Psoas muscle (tissue), 8 donors: ENCODE data around the gene POM121C. TPM values are rescaled to one million over a fixed set of nuclear protein-coding genes. Genes with fewer than 3 reads are reported as not detected.
"Not testable (repeated sequence)": the region's sequence is repeated elsewhere in the genome, so short reads cannot be mapped to it uniquely, and the experiment has no call there.

ENCODE experiments used
- ATAC-seq, 4 donors: fragments of 200-7000 bp; cut with Tn5 transposase; one replicate each; pipeline ENCODE4 v1.9.1; 2020; ENCODE audit warnings: moderate library complexity in 3 of 4, mild to moderate bottlenecking in 2 of 4
- DNase-seq, 2 donors: peaks; one replicate each; pipeline ENCODE4 v3.0.0-alpha.2; 2020
- H3K27ac ChIP-seq: fragments of 200-600 bp; one replicate; pipeline ENCODE4 v1.8.0; 2022
- H3K27me3 ChIP-seq, 3 donors: fragments of 200-600 bp in 1 of 3; one replicate each; pipeline versions ENCODE4 v1.6.1 to v1.8.0; 2013 to 2022; ENCODE audit warnings: low read length in 2 of 3, mild to moderate bottlenecking in 2 of 3, moderate library complexity in 1 of 3; ENCODE audit not compliant: insufficient read depth in 3 of 3
- H3K36me3 ChIP-seq, 2 donors: fragments of 200-600 bp in 1 of 2; one replicate each; pipeline versions ENCODE4 v1.6.1 to v1.8.0; 2013 to 2022; ENCODE audit warnings: low read depth in 1 of 2, mild to moderate bottlenecking in 1 of 2, moderate library complexity in 1 of 2; ENCODE audit not compliant: insufficient read depth in 1 of 2
- H3K4me1 ChIP-seq: fragments of 200-600 bp; one replicate; pipeline ENCODE4 v1.8.0; 2022
- H3K4me3 ChIP-seq: fragments of 200-600 bp; one replicate; pipeline ENCODE4 v1.8.0; 2022; ENCODE audit warnings: mild to moderate bottlenecking
- H3K9me3 ChIP-seq: fragments of 200-600 bp; one replicate; pipeline ENCODE4 v1.8.0; 2022
- WGBS, 3 donors: extraction: QIAGEN DNeasy Blood & Tissue Kit; methylation state at CpG; one replicate each; pipeline versions ENCODE4 v1.1.6 to v1.1.7; 2013; 5-methylcytosine and 5-hydroxymethylcytosine counted together
- intact Hi-C, 2 donors: fragments of 100-400 bp; cut with DNase I; formaldehyde crosslinking; loops; one replicate each; pipeline versions ENCODE4 v1.11.0 to v1.14.2; 2022
- polyA plus RNA-seq, 3 donors: library from polyadenylated mRNA; stranded (reverse); fragments of 200-250 nt; gene quantifications; one replicate each; pipeline ENCODE4 v1.2.3, GENCODE V29; 2013
- total RNA-seq, 4 donors: library from RNA; stranded (reverse); fragmentation: NEBNext Ultra II Directional in 2 of 4; extraction: Animal tissue kit (Norgen Biotek cat#: 25700) in 2 of 4; gene quantifications; one replicate each; pipeline versions ENCODE4 v1.2.1 to v1.2.4, GENCODE V29; 2021 to 2023
- donor health status: healthy with polysubstance abuse.
- donor health status: DM: no; HTN: no; CAD: no; lungs with moderate emphysema.
- donor health status: Bipolar disorder and iron deficiency.
- donor health status: healthy.
- donor health status: DM: yes; HTN: yes; CAD: no.
- donor health status: DM: no; HTN: no; CAD: no.
- donor health status: DM: no; HTN: no; CAD: no.
- donor health status: DM: yes; HTN: yes; CAD: no.

The POM121C gene
- total and polyA plus RNA-seq, 7 donors, result 7.9 to 29.3 (median 19.4) TPM

DNA sequence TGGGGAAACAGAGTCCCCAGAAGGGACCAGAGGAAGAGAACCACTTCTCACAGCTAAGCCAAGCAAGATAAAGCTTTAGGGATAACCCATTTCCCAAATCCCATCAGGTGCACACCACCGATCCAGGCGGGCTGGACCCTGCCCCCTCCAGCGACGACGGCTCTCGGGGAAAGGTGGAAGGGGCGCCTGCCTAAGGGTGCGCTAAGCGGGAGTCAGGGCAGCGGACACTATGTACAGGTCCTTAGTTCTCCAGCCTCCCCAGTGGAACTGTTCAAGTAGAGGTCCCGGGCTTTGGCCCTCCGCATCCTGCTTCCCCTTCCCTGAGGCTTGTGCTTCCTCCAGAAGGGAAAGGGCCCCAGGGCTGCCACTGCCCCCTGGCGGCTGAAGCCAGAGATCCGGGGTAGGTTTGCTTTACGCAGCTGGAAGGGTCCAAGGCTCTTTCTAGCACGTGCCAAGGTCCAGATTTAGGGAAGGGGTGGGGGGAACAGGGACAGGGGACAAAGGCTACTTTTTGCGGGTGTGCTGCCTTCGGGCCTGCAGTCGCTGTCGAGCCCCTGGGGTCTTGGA, 67.7 kb downstream of the POM121C start:
- peak; percentile 21 to 59 (median 38) for ATAC-seq
- H3K4me1 ChIP-seq, H3K9me3 ChIP-seq, H3K27ac ChIP-seq, H3K27me3 ChIP-seq, H3K4me3 ChIP-seq, intact Hi-C loops, DNase-seq: not testable (repeated sequence)
- WGBS, 3 donors, result 85 to 90% (median 87%) methylated on average over 11 to 15 of the region's 20 CpGs
- peaks cover 3 to 38% of the 10 kb centered on the region in 2 donors for H3K36me3 ChIP-seq

DNA sequence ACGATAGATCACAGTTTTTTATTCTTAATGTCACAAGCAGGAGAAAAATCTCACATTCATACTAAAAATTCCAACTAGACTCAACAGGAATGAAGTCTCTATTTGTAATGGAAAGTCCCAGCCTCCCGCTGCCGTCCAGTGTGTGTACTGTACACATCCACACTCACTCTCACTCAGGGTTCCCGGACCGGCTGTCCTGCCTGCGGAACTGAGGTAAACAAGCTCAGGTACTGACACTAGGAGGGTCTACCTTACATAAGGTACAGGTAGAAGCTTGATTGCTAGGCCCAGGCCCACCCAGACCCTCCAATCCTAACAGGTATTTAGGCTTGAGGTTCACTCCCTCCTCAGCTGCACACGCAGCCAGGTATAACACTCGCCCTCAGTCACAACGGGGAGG, 69.3 kb downstream of the POM121C start:
- peaks cover 3 to 33% of the 10 kb centered on the region in 2 donors for H3K36me3 ChIP-seq
- H3K4me3 ChIP-seq, H3K27me3 ChIP-seq, H3K27ac ChIP-seq, H3K4me1 ChIP-seq, DNase-seq, H3K9me3 ChIP-seq, intact Hi-C loops, ATAC-seq: not testable (repeated sequence)
- WGBS, 3 donors, result 85 to 93% (median 92%) methylated on average over 8 of the region's 9 CpGs

DNA sequence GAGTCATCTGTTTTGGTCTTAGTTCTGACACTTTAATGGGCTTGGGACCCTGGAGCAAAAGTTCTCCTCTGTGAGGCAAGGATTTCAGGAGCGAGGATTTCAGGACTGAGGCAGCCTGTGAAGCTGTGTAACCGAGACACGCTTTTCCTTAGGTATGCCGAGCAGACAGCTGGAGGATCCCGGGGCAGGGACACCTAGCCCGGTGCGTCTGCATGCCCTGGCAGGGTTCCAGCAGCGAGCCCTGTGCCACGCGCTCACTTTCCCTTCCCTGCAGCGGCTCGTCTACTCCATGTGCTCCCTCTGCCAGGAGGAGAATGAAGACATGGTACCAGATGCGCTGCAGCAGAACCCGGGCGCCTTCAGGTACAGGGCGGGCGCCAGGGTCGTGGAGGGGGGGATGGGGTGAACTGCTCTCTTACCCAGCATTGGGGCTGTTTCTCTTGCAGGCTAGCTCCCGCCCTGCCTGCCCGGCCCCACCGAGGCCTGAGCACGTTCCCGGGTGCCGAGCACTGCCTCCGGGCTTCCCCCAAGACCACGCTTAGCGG, 70.2 kb downstream of the POM121C start:
- intact Hi-C loops, DNase-seq, H3K27me3 ChIP-seq, H3K9me3 ChIP-seq, H3K4me3 ChIP-seq, H3K27ac ChIP-seq, H3K4me1 ChIP-seq: not testable (repeated sequence)
- peak in 3 of 4 donors; percentile 10 to 31 (median 24) for ATAC-seq
- WGBS, 3 donors, result 57 to 71% (median 57%) methylated on average over 17 to 20 of the region's 27 CpGs
- peaks cover 3 to 26% of the 10 kb centered on the region in 2 donors for H3K36me3 ChIP-seq

DNA sequence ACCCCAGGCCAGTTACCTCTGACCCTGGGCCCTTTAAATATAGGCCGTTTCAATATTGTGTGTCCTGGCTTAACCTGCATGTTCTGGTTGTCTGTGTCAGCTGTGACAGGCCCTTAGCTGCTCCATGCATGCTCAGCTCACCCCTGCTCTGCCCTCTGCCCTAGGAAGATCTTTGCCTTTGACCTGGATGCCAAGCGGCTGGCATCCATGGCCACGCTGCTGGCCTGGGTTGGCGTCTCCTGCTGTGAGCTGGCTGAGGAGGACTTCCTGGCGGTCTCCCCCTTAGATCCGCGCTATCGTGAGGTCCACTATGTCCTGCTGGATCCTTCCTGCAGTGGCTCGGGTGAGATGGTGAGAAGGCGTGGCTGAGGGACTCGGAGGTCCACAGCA, 70.7 kb downstream of the POM121C start:
- DNase-seq, intact Hi-C loops, H3K9me3 ChIP-seq, ATAC-seq, H3K4me3 ChIP-seq, H3K27ac ChIP-seq, H3K4me1 ChIP-seq, H3K27me3 ChIP-seq: not testable (repeated sequence)
- peaks cover 3 to 24% of the 10 kb centered on the region in 2 donors for H3K36me3 ChIP-seq
- whole genome bisulfite sequencing, 3 donors, result 45 to 58% (median 54%) methylated on average over 11 of the region's 11 CpGs

DNA sequence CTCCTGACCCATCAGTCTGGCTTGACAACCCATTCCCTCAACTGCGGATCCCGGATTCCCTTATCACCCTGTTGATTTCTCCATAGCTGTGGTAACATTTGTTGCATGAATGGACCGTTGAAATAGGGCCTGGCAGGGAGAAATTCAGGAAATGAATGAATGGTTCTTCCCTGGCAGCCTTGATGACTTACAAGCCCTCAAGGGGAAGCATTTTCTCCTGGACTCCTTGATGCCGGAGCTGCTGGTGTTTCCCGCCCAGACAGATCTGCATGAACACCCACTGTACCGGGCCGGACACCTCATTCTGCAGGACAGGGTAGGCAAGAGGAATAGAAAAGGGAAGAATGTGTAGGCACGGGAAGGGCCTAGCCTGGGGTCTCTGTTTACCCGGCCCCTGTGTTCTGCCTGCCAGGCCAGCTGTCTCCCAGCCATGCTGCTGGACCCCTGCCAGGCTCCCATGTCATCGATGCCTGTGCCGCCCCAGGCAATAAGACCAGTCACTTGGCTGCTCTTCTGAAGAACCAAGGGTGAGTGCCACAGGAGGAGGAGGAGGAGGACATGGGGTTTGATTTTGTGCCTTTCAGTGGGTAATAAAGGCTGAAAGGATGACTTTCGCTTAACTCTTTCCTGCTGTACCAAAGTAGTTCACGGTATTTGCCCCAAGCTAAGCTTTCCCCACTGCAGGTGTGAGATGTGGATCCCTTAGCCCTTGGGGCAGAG, 71.2 kb downstream of the POM121C start:
- H3K27me3 ChIP-seq, DNase-seq, H3K27ac ChIP-seq, H3K4me3 ChIP-seq, H3K9me3 ChIP-seq, ATAC-seq, intact Hi-C loops, H3K4me1 ChIP-seq: not testable (repeated sequence)
- 52 to 68% (median 64%) methylated on average over 8 to 12 of the region's 13 CpGs for WGBS, 3 donors
- peaks cover 3 to 24% of the 10 kb centered on the region in 2 donors for H3K36me3 ChIP-seq

DNA sequence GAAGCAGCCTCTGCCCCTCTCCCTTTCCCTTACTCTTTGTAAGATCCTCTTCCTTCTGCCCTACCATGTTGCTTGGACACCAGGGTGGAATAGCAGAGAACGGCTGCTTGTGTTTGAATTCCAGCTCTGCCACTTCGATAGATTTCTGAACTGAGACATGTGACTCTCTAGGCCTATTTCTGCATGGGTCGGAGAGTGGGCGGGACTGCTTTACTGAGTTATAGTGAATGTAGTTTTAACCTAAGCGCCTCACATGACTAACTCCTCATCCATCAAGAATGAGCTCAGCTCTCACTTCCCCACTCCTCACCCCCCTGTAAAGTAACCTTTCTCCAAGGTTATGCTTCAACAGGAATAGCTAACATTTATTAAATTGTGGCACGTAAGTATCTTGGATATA, 71.9 kb downstream of the POM121C start:
- peaks cover under 1 to 23% of the 10 kb centered on the region in 2 donors for H3K36me3 ChIP-seq
- H3K4me3 ChIP-seq, DNase-seq, H3K9me3 ChIP-seq, intact Hi-C loops, H3K4me1 ChIP-seq, ATAC-seq, H3K27ac ChIP-seq, H3K27me3 ChIP-seq: not testable (repeated sequence)
- WGBS, 3 donors, result 57 to 79% (median 64%) methylated on average over 4 to 5 of the region's 6 CpGs

DNA sequence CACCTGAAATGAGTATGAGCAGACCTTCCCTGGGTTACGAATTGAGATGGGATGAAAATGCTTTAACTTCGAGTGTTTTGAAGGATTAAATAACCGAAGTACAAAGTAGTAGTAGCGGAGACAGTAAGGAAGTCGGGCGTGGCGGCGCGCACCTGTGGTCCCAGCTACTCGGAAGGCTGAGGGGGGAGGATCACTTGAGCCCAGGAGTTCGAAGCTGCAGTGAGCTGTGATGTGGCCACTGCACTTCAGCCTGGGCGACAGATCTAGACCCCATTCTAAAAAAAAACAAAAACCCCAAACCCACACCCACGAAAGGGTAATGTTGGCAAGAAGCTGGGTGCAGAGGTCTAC, 75.3 kb downstream of the POM121C start:
- H3K4me3 ChIP-seq, H3K9me3 ChIP-seq, H3K4me1 ChIP-seq, H3K36me3 ChIP-seq, DNase-seq, H3K27ac ChIP-seq, H3K27me3 ChIP-seq, intact Hi-C loops: not testable (repeated sequence)
- no CpG with 5 or more reads among the region's 13 CpGs for WGBS, 3 donors
- peak in 1 of 4 donors; percentile 8 for ATAC-seq

DNA sequence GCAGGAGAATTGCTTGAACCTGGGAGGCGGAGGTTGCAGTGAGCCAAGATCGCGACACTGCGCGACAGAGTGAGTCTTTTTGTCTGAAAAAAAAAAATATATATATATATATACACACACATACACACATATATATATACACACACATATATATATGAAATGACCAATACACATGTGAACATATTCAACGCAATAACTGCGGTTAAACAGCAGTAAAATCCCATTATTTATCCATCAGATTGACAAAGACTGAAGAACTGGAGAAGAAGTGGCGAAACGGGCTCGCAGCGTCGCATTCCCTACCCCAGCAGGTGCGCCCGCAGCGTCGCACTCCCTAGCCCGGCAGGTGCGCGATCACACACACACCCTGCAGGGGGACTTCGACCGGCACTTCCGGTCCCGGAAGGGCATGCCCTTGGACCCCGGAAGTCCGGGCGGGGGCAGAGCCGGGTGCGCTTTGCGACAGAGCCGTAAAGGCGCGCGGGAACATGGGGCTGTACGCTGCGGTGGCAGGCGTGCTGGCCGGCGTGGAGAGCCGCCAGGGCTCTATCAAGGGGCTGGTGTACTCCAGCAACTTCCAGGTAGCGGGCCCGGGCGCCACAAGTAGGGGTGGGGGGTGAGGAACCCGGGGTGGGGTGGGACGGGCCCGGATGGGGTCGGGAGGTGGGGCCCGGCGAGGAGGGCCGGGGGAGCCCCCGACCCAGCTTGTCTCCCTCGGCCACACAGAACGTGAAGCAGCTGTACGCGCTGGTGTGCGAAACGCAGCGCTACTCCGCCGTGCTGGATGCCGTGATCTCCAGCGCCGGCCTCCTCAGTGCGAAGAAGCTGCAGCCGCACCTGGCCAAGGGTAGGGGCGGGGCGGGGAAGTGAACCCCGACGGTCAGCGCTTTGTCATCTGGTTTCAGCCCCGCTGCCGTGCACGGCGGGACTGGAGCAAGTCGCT, 75.9 kb downstream of the POM121C start:
- H3K4me3 ChIP-seq, result peak overlapping the region; percentile 57
- intact Hi-C loops, H3K27me3 ChIP-seq, H3K9me3 ChIP-seq, H3K4me1 ChIP-seq, H3K36me3 ChIP-seq, H3K27ac ChIP-seq, DNase-seq: not testable (repeated sequence)
- peak; percentile 94 to 97 (median 96) for ATAC-seq
- 2 to 47% (median 11%) methylated on average over 6 to 11 of the region's 74 CpGs for WGBS, 3 donors

DNA sequence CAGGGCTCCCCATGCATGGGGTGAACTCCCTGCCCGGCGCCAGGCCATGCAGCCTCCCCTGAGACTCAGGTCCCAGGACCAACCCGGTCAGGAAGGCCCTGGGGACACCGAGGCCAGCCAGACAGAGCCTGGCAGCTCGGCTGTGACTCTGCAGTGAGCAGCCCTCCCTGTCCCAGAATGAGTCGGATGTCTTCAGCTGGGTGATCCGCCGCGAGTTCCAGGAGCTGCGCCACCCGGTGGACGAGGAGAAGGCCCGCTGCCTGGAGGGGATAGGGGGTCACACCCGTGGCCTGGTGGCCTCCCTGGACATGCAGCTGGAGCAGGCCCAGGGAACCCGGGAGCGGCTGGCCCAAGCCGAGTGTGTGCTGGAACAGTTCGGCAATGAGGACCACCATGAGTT, 81.4 kb downstream of the POM121C start:
- WGBS, 3 donors, result 40 to 74% (median 58%) methylated on average over 1 to 4 of the region's 18 CpGs
- H3K27ac ChIP-seq, H3K4me1 ChIP-seq, DNase-seq, intact Hi-C loops, H3K9me3 ChIP-seq, H3K36me3 ChIP-seq, H3K27me3 ChIP-seq, H3K4me3 ChIP-seq: not testable (repeated sequence)
- peak; percentile 37 to 67 (median 62) for ATAC-seq

DNA sequence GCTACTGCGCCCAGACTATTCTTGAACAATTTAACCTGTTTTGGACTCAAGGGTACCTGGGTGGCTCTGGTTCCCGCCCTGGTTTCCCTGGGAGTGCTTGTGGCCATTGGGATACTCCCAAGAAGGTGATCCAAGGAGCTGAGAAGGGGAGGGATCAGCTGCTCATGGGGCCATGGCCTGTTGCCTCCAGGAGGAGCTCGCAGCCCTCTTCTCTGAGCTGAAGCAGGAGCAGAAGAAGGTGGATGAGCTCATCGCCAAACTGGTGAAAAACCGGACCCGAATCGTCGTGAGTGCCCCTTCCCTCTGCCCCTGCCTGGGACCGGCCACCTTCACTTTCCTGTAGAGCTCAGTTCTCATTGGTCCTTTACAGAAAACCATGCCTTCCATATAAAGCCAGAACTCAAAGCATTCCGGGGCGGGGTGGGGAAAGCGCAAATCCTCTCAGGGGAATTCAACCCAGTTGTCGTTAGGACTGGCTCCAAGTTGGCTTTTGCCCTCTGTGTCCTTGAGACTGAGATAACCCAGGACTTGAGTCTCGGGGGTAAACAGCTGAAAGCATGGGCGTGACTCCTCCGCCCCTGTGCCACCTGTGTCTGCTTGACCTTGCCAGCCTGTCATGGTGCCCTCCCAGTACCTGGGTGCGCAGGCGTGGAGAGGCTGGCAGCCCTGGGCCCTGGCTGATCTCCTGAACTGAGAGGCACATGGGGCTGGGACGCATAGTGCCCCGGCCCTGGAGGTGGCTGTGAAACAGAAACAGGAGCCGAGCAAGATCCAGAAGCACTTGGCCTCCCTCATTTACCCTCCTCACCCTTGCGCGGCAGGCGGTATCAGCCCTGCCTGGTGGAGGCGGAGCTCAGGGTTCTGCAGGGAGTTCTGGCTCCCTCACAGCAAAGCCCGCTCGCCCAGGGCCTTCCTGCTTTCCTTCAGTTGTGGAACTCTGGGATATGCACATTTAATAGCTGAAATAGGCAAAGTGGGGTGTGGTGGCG, 82.3 kb downstream of the POM121C start:
- H3K9me3 ChIP-seq, H3K4me3 ChIP-seq, H3K4me1 ChIP-seq, H3K27me3 ChIP-seq, H3K36me3 ChIP-seq, H3K27ac ChIP-seq, DNase-seq, intact Hi-C loops: not testable (repeated sequence)
- no CpG with 5 or more reads among the region's 28 CpGs for WGBS, 3 donors
- peak; percentile 84 to 86 (median 86) for ATAC-seq
